GM12878 (cell line): ENCODE results near the gene ANP32E. TPM values are rescaled to one million over a fixed set of nuclear protein-coding genes. Genes with fewer than 3 reads are reported as not detected.
A peak's percentile ranks its signal among the peaks of the same experiment; 100 is the strongest.

Experiments
- ATAC-seq: fragments of 200-7000 bp; cut with Tn5 transposase; 3 replicates; pipeline ENCODE4 v1.9.1; 2020; ENCODE audit warnings: mild to moderate bottlenecking, moderate library complexity
- BruUV-seq: library from RNA; stranded (reverse); fragments of 400-500 nt; replicated peaks from 2 replicates; lab custom pipeline; 2021; lab: Mats Ljungman, UMichigan
- CTCF ChIA-PET: fragments of 300-600 bp; sonication (Branson Sonifier 250); formaldehyde crosslinking; extraction: SDS; loops from one replicate; lab custom pipeline; 2021; ENCODE audit warnings: inconsistent platforms; lab: Yijun Ruan, JAX
- POLR2A ChIA-PET: fragments of 350-600 bp; formaldehyde crosslinking; extraction: SDS; loops from one replicate; lab custom pipeline; 2021; ENCODE audit warnings: inconsistent platforms; lab: Charles Lee
- RAD21 ChIA-PET: fragments of 300-600 bp; sonication (Branson Sonifier 250); formaldehyde crosslinking; loops from one replicate; lab custom pipeline; 2023; ENCODE audit warnings: antibody characterized with exemption; ENCODE audit not compliant: unreplicated experiment; lab: Charles Lee
- SMC1A ChIA-PET: fragments of 300-600 bp; sonication (Branson Sonifier 250); formaldehyde crosslinking; loops from one replicate; lab custom pipeline; 2023; ENCODE audit not compliant: unreplicated experiment, uncharacterized antibody; lab: Charles Lee
- DNase-seq: peaks from one replicate; pipeline ENCODE4 v3.0.0-alpha.2; 2011; ENCODE audit warnings: low read depth, low spot score
- FAIRE-seq: peaks from 3 replicates; lab custom pipeline; 2011; peaks lifted over from hg19 to GRCh38; lab: Jason Lieb, UNC
- H2AFZ ChIP-seq: 2 replicates; pipeline ENCODE4 v1.6.0; 2011; ENCODE audit warnings: low read depth, low read length, control low read depth; ENCODE audit not compliant: control insufficient read depth
- H3K27ac ChIP-seq: 2 replicates; pipeline ENCODE4 v1.5.1; 2011; ENCODE audit warnings: control low read depth; ENCODE audit not compliant: control insufficient read depth, insufficient read depth
- H3K27me3 ChIP-seq, 2 experiments: replicated peaks in 1 of 2; 2 replicates each; pipeline versions ENCODE4 v1.6.0 to v1.6.1; 2011; ENCODE audit warnings: low read length in 1 of 2; ENCODE audit not compliant: control insufficient read depth in 2 of 2, insufficient read depth in 2 of 2
- H3K36me3 ChIP-seq, 2 experiments: 2 replicates each; pipeline ENCODE4 v1.5.1; 2011; ENCODE audit warnings: low read length in 1 of 2; ENCODE audit not compliant: control insufficient read depth in 2 of 2, insufficient read depth in 2 of 2
- H3K4me1 ChIP-seq: 2 replicates; pipeline ENCODE4 v1.6.1; 2011; ENCODE audit warnings: mild to moderate bottlenecking, low read length, moderate library complexity, mixed read lengths; ENCODE audit not compliant: control insufficient read depth, insufficient read depth
- H3K4me2 ChIP-seq: 2 replicates; pipeline ENCODE4 v1.6.0; 2011; ENCODE audit warnings: control low read depth; ENCODE audit not compliant: control insufficient read depth, insufficient read depth
- H3K4me3 ChIP-seq: fragments of 200-600 bp; sonication (generic); 2 replicates; pipeline ENCODE4 v1.5.1; 2016
- H3K79me2 ChIP-seq: 2 replicates; pipeline ENCODE4 v1.6.0; 2011; ENCODE audit warnings: low read length; ENCODE audit not compliant: control insufficient read depth, insufficient read depth
- H3K9ac ChIP-seq: 2 replicates; pipeline ENCODE4 v1.8.0; 2011; ENCODE audit warnings: low read length, control low read depth, mixed read lengths; ENCODE audit not compliant: control insufficient read depth, insufficient read depth
- H3K9me3 ChIP-seq: replicated peaks from 3 replicates; pipeline ENCODE4 v1.5.1; 2011; ENCODE audit warnings: mild to moderate bottlenecking, low read length; ENCODE audit not compliant: control insufficient read depth, insufficient read depth
- H4K20me1 ChIP-seq: 2 replicates; pipeline ENCODE4 v1.6.0; 2011; ENCODE audit not compliant: control insufficient read depth, insufficient read depth
- ESRRA ChIP-seq: IDR thresholded peaks from 2 replicates; pipeline ENCODE4 v1.6.1; 2012; ENCODE audit warnings: mild to moderate bottlenecking, low read length, improper control_type of control experiment
- NR2C1 ChIP-seq: fragments of 450-650 bp; IDR thresholded peaks from 2 replicates; pipeline ENCODE4 v1.6.1; 2017; ENCODE audit warnings: antibody characterized with exemption, mild to moderate bottlenecking, moderate library complexity
- WGBS: methylation state at CpG from one replicate; pipeline ENCODE4 v1.1.6; 2016; ENCODE audit warnings: low lambda C conversion rate; ENCODE audit not compliant: insufficient replicate concordance, insufficient coverage; ENCODE audit errors: missing lambda C conversion rate; 5-methylcytosine and 5-hydroxymethylcytosine counted together
- in situ Hi-C: fragments of 300-500 bp; cut with MboI; formaldehyde crosslinking; loops from 9 replicates; pipeline ENCODE4 v1.14.3; 2018; ENCODE audit warnings: mixed read lengths
- intact Hi-C: fragments of 100-400 bp; cut with micrococcal nuclease; formaldehyde crosslinking; loops from one replicate; pipeline ENCODE4 v1.14.2; 2022; ENCODE audit not compliant: unreplicated experiment
- polyA plus RNA-seq, 11 experiments: library from polyadenylated mRNA; depleted of rRNA in 4 of 11; unstranded in 6 of 11; stranded (reverse) in 5 of 11; fragments of >200 nt; fragmentation: Nextera tagmentation in 4 of 11; fragmentation: Illumina TruSeq in 1 of 11; extraction: Ambion mirVana in 4 of 11; extraction: Trizol in 1 of 11; gene quantifications; 1 replicate in 1 of 11; 2 replicates in 10 of 11; pipeline versions ENCODE4 v1.2.1 to v1.2.3, GENCODE V29; 2011 to 2016; ENCODE audit warnings: inconsistent platforms in 2 of 11, missing spikeins in 2 of 11, low read depth in 1 of 11
- total RNA-seq, 4 experiments: library from RNA; depleted of rRNA in 3 of 4; stranded (reverse); fragments of >200 nt in 3 of 4; fragmentation: Illumina TruSeq in 1 of 4; extraction: Trizol in 1 of 4; gene quantifications; 2 replicates each; pipeline versions ENCODE4 v1.2.1 to v1.2.3, GENCODE V29; 2013 to 2021
- TF ChIP-seq, protein P1 (sequence below), 3 experiments: IDR thresholded peaks in 2 of 3; conservative IDR thresholded peaks in 1 of 3; 2 replicates each; pipeline ENCODE4 v1.5.1; 2011; ENCODE audit warnings: low read depth in 3 of 3, low read length in 3 of 3, mild to moderate bottlenecking in 3 of 3, control low read depth in 2 of 3, moderate library complexity in 2 of 3, inconsistent platforms in 1 of 3, mixed read lengths in 1 of 3; ENCODE audit not compliant: control insufficient read depth in 2 of 3, insufficient read depth in 1 of 3; ENCODE audit errors: extremely low read depth in 1 of 3
- TF ChIP-seq, protein P2 (sequence below): fragments of 450-650 bp; formaldehyde crosslinking; IDR thresholded peaks from 2 replicates; pipeline ENCODE4 v1.5.0; 2022; ENCODE audit warnings: mild to moderate bottlenecking, missing genetic modification characterization

Gene ANP32E
- total and polyA plus RNA-seq, 10 of the 15 experiments (the other 5 are each of a cell fraction or from before 2014, with no cell fraction given) = 59.2 to 250 (median 121) TPM

DNA sequence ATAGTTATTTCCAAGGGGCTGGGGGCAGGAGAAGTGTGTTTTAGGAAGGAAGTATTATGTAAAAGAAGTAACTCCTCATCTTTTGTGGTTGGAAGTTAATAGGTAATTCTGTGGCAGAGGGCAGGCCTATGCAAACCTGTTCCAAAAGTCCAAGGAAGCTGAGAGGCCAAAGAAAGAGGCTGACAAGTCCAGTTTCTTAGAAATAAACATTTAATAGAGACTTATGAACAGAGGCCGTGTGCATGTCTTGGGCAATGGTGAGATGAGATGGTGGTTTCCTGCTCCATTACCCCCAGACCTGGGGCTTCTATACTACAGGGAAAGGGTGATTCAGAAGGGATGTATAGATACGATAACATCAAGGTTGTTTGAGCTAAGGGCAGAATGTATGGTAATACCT lies 14.0 kb upstream of the ANP32E start:
- ChIA-PET SMC1A (interaction anchor here (0.5 kb wide), 1 partner anchor 294 kb away, joined by 3 read pairs; no protein-coding TSS in a partner anchor), RAD21 (interaction anchor here (0.8 to 1.7 kb wide), 2 partner anchors 28 to 31 kb away, joined by 3 to 6 read pairs; no protein-coding TSS in a partner anchor), POLR2A (no interaction called here), CTCF (interaction anchor here (0.7 to 1.6 kb wide), 2 partner anchors 32 to 35 kb away, joined by 3 to 4 read pairs; no protein-coding TSS in a partner anchor)
- FAIRE-seq (no peak), DNase-seq (no peak), ATAC-seq (peak; percentile 36; the same call in 1 of the 3 replicates)
- Histone ChIP-seq H3K4me1 (no peaks in the 10 kb centered on the region), H3K4me3 (no peak overlapping the region), H3K79me2 (no peaks in the 10 kb centered on the region), H2AFZ (no peak overlapping the region), H4K20me1 (no peaks in the 10 kb centered on the region), H3K36me3 (no peaks in the 10 kb centered on the region), H3K27ac (no peak overlapping the region), H3K4me2 (no peak overlapping the region), H3K9ac (no peak overlapping the region), H3K9me3 (no peaks in the 10 kb centered on the region), H3K27me3 (no peaks in the 10 kb centered on the region)
- no TSS peak for BruUV-seq
- in situ Hi-C loops = no loop called here
- TF ChIP-seq, protein P1, sequence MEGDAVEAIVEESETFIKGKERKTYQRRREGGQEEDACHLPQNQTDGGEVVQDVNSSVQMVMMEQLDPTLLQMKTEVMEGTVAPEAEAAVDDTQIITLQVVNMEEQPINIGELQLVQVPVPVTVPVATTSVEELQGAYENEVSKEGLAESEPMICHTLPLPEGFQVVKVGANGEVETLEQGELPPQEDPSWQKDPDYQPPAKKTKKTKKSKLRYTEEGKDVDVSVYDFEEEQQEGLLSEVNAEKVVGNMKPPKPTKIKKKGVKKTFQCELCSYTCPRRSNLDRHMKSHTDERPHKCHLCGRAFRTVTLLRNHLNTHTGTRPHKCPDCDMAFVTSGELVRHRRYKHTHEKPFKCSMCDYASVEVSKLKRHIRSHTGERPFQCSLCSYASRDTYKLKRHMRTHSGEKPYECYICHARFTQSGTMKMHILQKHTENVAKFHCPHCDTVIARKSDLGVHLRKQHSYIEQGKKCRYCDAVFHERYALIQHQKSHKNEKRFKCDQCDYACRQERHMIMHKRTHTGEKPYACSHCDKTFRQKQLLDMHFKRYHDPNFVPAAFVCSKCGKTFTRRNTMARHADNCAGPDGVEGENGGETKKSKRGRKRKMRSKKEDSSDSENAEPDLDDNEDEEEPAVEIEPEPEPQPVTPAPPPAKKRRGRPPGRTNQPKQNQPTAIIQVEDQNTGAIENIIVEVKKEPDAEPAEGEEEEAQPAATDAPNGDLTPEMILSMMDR (IDR thresholded peaks at IDR 0.05 in 2 of 3, conservative IDR thresholded peaks at IDR 0.05 in 1 of 3; ENCODE audit: control insufficient read depth in 2 of 3, extremely low read depth in 1 of 3, insufficient read depth in 1 of 3, low read depth in 3 of 3, low read length in 3 of 3) = no peak
- TF ChIP-seq ESRRA (no peak), NR2C1 (no peak)
- TF ChIP-seq, protein P2, sequence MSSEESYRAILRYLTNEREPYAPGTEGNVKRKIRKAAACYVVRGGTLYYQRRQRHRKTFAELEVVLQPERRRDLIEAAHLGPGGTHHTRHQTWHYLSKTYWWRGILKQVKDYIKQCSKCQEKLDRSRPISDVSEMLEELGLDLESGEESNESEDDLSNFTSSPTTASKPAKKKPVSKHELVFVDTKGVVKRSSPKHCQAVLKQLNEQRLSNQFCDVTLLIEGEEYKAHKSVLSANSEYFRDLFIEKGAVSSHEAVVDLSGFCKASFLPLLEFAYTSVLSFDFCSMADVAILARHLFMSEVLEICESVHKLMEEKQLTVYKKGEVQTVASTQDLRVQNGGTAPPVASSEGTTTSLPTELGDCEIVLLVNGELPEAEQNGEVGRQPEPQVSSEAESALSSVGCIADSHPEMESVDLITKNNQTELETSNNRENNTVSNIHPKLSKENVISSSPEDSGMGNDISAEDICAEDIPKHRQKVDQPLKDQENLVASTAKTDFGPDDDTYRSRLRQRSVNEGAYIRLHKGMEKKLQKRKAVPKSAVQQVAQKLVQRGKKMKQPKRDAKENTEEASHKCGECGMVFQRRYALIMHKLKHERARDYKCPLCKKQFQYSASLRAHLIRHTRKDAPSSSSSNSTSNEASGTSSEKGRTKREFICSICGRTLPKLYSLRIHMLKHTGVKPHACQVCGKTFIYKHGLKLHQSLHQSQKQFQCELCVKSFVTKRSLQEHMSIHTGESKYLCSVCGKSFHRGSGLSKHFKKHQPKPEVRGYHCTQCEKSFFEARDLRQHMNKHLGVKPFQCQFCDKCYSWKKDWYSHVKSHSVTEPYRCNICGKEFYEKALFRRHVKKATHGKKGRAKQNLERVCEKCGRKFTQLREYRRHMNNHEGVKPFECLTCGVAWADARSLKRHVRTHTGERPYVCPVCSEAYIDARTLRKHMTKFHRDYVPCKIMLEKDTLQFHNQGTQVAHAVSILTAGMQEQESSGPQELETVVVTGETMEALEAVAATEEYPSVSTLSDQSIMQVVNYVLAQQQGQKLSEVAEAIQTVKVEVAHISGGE = no peak
- WGBS = 28% methylated on average over 2 of the region's 2 CpGs
- intact Hi-C loops = loop anchor here (10.0 kb wide), 2 partner anchors 205 to 745 kb away; no protein-coding TSS in a partner anchor
